ENCODE results near the gene DOK4.

DNA sequence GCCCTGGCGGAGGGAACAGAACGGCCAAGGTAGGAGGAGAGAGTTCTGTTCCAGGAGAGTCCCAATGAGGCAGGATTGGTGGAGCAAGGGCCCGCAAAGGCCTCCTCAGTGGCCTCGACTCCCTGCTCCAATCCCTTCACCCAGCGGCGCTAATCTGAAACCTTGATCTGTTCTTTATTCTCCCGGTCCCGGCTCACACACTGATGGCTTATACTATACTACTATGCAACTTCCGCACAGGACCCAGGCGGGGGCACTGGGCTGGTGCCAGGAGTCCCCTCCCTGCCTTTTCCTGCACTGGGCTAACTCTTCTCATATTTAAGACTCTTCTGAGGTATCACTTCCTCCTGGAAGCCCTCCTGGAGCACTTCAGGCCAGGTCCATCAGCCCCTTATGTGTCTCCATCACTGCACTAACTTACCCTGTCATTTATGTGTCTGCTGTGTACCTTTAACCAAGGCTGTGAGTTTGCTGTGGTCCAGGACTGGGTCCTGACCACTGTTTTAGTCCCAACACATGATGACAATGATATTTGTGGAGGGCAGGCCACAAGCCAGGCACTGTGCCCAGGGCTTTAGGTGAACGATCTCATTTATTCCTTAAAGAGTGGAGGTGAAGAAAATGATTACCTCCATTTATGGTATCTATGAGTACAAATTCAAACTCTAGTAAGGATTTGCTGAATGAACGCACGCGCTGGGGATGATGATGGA lies 43.3 kb upstream of the DOK4 start:
- TF ChIP-seq CTCF (IDR thresholded peaks at IDR 0.05) (no peak), POLR2AphosphoS5 (IDR thresholded peaks at IDR 0.05; ENCODE audit: insufficient read depth in 1 of 2, low read depth in 1 of 2) (no peak)

Measured in vagina (tissue), 2 donors.